Retina (tissue), 1 donor: ENCODE results near the gene AKR7A2.
"Not testable (repeated sequence)": the region's sequence is repeated elsewhere in the genome, so short reads cannot be mapped to it uniquely, and the experiment has no call there.

ENCODE experiments used
- DNase-seq: peaks from one replicate; pipeline ENCODE4 v3.0.0-alpha.2; 2016

The AKR7A2 gene

GRCh38 chr1:19256301-19256700 is 55.6 kb downstream of the AKR7A2 start:
- DNase-seq = not testable (repeated sequence)

GRCh38 chr1:19255288-19255687 is 56.7 kb downstream of the AKR7A2 start:
- DNase-seq = no peak

- no peak for DNase-seq
Measured at GRCh38 chr1:19254416-19254815, 57.5 kb downstream of the AKR7A2 start.
